HG03565 (cell line): ENCODE results near the gene TMPRSS13.
"Not testable (repeated sequence)": the region's sequence is repeated elsewhere in the genome, so short reads cannot be mapped to it uniquely, and the experiment has no call there.

Source experiments
- ATAC-seq: cut with Tn5 transposase; IDR thresholded peaks from one replicate; pipeline ENCODE4 v1.9.1; 2021; ENCODE audit warnings: mild to moderate bottlenecking, moderate library complexity; ENCODE audit not compliant: unreplicated experiment

TMPRSS13 gene

DNA sequence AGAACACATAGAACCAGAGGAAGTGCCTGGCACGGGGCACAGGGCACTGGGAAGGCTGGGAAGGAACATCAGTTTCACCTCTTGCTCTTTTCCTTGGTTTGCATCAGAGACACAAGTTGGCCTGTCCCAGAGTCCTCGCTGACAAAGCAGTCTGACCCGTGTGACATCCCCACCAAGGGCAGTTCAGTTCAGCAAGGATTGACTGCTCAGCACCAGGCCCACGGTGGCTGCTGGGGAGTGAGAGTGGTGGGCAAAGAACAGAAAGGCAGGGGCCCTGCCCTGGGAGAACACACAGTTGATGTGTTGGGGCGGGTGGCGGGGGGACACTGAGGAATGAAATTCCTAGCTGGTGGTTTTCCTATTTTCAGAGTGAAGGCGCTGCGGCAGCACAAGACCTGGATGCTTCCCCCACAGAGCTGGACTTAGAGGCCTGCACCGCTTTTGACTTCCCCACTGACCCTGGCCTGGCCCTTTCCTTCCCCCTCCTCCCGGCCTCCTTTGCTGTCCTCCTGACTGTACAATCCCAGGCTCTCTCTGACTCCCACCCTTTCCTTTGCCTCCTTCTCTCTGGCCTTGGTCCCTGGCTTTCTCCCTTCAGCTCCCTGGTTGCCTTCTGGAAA is 2.2 kb upstream of the TMPRSS13 start:
- no peak for ATAC-seq

DNA sequence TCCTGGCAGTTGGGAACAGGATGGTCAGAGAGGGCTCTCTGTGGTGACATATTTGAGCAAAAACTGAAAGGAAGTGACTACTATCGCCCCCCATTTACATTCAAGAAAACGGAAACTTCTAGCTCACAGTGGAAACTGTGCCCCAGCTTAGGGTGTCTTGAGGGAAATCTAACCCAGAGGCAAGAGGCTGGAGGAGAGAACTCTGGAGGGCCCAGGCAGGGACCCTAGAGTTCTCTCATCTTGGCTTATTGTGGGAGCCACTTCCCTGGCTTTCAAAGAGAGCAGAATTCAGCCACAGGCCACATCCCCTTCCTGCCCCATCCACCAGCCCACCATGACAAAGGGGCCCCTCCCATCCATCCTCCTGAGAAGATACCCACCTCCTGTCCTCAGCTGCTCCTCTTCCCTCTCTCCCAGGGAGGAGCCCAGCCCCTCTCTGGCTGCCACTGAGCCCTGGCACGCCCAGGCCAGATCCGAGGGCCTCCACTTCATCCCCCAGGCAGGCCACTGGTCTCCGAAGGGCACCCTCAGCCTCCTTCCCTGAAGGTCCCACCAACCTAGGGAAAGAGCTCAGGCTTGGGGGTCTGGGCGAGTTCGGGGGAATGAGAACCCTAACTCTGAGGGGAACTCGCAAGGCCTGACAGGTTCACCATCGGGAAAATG is 1.6 kb upstream of the TMPRSS13 start:
- no peak for ATAC-seq

- ATAC-seq: no peak
Observed at GRCh38 chr11:117929916-117930570, 841 bp upstream of the TMPRSS13 start.

DNA sequence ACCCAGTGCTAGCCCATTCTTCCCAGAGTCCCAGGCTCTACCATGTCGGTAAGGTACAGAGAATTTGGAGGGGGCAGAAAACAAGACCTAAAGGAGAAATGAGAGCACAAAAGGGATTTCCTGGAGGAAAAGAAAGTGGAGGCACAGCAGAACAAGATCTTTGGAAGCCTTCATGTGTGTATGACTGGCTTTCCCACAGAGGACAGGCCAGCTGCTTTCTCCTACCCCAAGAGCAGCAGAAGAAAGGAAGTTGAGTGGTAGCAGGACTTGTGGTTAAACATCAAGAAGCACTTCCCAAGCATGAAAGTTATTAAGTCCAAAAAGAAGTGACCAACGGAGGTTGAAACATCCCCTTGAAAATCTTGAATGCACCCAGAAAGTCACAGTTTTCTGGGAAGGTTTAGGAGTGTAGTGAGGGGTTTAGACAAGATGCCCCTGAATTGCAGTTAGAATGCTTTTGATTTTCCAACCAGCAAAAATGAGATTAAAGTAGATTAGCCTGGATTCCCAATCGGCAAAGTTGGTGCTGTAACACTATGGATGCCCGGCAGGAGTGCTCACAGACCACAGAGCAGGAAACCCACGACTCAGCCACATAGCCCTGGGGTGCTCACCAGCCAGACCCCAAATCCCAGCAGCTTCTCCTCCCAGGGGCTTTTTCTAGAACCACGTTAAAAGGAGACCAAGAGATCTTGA is 608 bp downstream of the TMPRSS13 start:
- ATAC-seq: no peak

GRCh38 chr11:117927926-117928325 is 1.3 kb downstream of the TMPRSS13 start:
- no peak for ATAC-seq

GRCh38 chr11:117926166-117926565 is 3.0 kb downstream of the TMPRSS13 start:
- not testable (repeated sequence) for ATAC-seq

DNA sequence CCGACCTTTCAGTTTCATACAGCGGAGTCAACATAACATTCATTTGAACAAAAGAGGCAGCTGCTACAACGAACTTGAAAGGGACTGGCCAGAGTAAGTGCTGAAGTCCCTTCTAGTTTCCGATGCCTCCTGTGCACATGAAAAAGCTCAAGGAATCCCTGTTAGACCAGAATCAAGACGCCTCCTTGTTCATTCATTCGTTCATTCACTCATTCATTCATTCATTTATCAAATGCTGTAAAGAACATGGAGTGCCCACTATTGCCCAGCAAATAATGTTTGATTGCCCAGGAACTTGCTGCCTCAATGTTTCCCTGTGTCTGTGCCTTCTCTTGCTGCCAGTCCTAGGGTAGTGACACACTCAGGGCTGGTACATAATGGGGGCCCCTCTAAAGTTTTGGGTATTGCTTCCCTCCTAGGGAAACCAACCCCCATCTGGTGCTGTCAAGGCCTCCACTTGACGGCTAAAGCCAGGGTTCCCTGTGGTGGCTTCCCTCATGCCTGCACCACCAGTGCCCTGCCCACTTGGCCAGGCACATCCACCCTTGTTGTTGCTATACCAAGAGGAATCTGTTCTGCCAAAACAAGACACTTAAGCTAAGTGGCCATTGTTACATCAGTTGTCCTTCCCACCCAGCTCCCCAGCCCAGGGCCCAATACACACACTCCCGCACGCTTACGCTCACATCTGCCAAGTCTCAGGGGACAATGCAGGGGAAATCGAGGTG is 3.8 kb downstream of the TMPRSS13 start:
- no peak for ATAC-seq

DNA sequence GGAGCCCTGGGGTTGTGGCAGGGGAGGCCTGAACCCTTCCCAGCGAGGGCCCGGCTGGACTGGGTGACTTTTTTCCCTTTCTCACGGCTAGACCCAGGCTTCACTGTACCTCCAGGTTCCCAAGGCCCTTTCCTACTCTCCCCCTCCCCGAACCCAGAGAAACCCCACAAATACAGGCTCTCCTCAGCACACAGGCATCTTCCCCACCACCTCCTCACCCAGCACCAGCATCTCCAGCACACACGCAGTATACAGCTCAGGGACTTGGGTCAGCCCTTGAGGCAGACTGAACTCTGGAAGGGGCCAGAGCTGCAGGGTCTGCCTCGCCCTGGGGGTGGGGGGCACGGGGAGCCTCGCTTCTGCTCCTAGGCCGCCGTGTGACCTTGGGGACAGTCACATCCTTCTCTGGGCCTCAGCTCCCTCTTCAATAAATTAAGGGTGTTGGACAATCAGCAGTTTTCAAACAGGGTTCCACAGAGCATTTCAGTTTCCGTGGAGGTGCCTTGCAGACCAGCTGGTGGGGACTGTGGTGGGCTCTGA is 4.5 kb downstream of the TMPRSS13 start:
- no peak for ATAC-seq

- ATAC-seq: no peak
Observed at GRCh38 chr11:117923773-117924172, 5.4 kb downstream of the TMPRSS13 start.

GRCh38 chr11:117923275-117923674 is 5.9 kb downstream of the TMPRSS13 start:
- no peak for ATAC-seq

DNA sequence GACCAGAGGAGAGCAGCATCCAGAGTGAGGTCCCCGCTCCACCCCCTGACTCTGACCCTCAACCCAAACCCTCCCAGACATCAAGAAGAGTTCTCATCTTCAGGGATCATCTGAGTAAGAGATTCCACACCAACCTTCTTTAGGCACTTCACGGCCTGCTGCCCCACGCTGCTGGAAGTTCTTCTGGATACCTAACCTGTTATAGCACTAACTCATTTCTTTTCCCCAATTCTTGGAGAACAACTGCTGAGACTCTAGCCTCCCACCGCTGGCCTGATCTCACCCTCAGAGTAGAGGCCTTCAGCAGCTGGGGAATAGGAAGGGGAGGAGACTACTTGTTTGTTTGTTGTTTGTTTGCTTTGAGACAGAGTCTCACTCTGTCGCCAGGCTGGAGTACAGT is 7.3 kb downstream of the TMPRSS13 start:
- ATAC-seq: no peak

GRCh38 chr11:117921456-117921855 is 7.7 kb downstream of the TMPRSS13 start:
- ATAC-seq: no peak

DNA sequence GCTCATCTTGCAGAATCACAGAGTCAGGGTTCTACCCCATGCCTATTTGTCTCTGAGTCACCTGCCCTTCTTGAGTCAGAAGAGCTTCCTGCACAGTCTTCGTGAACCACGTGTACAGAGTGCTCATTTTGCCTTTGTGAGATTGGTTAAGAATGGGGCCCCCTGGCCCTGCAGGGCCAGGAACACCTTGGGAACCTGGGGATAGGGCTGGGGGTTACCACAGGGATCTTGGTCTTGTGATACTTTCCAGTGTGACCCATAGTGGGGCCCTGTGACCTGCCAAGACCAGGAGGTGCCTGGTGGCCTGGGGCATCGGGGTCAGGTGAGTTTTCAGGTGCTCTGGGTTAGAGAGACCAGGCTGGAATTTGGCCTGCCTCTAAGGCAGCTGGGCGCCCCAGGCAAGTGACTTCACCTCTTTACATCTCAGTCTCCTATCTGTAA is 9.4 kb downstream of the TMPRSS13 start:
- no peak for ATAC-seq

- ATAC-seq: no peak
Observed at GRCh38 chr11:117919341-117919740, 9.9 kb downstream of the TMPRSS13 start.

- no peak for ATAC-seq
Observed at GRCh38 chr11:117918366-117919255, 10.6 kb downstream of the TMPRSS13 start.

GRCh38 chr11:117917591-117918151 is 11.5 kb downstream of the TMPRSS13 start:
- no peak for ATAC-seq

DNA sequence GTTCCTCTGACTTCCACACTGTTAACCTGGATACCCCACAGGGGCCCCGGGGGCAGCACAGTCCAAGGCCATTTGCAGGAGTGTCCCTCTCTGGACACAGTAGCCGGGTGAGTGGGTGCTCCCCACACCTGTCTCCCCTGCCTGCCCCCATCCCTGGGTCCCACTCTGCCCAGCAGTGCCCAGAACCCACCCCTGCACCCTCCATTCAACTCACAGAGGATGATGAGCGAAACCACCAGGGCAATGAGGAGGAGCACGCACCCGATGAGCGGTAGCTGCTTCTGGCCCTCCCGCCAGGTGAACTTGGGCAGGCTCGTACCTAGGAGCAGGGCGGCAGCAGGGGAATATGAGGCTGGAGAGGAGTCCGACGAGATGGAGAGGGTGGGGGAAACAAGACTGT is 12.2 kb downstream of the TMPRSS13 start:
- no peak for ATAC-seq

GRCh38 chr11:117915672-117916235 is 13.4 kb downstream of the TMPRSS13 start:
- ATAC-seq: no peak

DNA sequence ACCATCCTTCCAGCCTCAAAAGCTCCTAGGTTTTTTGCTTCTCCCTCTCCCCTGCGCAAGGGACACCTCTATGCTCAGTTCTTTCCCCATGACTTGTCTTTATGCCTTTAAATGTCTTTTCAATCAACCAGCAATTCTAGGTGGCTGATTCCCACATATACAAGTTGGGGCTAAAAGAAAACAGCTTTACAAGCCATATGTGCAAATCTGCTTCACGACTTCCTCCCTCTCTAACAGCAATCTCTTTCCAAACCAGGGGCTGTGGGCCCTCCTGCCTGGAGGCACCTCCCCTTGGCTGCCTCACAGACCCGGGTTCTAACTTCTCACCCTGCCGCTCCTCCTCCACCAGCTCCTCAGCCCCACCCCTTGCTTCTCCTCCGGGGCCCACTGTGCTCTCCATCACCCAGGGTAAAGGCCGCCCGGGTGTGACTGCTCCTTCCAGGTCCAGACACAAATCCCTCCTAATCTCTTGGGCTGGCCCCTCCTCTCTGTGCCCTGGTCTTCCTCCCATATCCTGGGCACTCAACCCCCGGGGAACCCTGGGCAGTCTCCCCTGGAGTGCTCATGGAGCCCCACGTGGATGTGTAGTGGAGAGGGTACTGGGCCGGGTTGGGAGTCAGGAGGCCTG is 14.1 kb downstream of the TMPRSS13 start:
- ATAC-seq: no peak
